ENCODE data around the gene CLIP3. TPM values are rescaled to one million over a fixed set of nuclear protein-coding genes. Genes with fewer than 3 reads are reported as not detected.
A peak's percentile ranks its signal among the peaks of the same experiment; 100 is the strongest.

CLIP3 gene
- polyA plus RNA-seq, 3 donors, result 0.24 TPM; not detected in 2

DNA sequence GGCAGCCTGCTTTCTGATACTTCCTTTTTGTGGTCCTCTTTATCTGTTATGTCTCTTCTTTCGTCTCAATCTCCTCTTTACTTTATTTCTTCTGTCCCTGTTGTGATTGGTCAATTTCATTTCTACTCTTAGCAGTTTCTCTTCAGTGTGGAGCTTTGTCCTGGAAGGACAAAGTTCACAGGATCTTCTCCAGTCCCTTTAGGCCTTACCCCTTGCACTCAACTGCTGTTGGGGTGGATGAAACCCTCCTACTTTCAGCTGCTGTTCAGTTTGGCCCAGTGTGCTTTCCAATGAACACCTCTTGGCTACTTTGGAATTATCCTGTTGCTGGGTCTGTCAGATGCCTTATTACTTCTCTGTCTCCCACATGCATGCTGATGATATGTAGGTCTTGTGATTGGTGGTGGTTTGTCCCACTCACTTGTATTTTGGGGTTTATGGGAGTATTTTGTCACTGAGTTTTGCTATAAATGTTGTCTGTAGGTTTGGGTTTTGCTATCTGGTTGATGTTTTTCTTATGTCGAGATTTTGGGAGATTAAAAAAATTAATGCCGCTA lies 46.8 kb upstream of the CLIP3 start:
- no peak for DNase-seq
- no peaks in the 10 kb centered on the region for H3K79me2 ChIP-seq (ENCODE audit: insufficient read depth, low read length)
- no peaks in the 10 kb centered on the region for H3K4me1 ChIP-seq (ENCODE audit: control insufficient read depth in 1 of 2, insufficient read depth in 2 of 2, low read length in 2 of 2)
- no peak overlapping the region for H3K27ac ChIP-seq (ENCODE audit: low read depth in 1 of 2, low read length in 2 of 2)
- intact Hi-C loops (cut with micrococcal nuclease), result no loop called here
- peaks cover 0 to 4% (median 0%) of the 10 kb centered on the region in 3 donors for H3K27me3 Mint-ChIP-seq (ENCODE audit: low read depth in 3 of 3)
- no peaks in the 10 kb centered on the region for H3K4me1 Mint-ChIP-seq
- TF ChIP-seq, protein P1, sequence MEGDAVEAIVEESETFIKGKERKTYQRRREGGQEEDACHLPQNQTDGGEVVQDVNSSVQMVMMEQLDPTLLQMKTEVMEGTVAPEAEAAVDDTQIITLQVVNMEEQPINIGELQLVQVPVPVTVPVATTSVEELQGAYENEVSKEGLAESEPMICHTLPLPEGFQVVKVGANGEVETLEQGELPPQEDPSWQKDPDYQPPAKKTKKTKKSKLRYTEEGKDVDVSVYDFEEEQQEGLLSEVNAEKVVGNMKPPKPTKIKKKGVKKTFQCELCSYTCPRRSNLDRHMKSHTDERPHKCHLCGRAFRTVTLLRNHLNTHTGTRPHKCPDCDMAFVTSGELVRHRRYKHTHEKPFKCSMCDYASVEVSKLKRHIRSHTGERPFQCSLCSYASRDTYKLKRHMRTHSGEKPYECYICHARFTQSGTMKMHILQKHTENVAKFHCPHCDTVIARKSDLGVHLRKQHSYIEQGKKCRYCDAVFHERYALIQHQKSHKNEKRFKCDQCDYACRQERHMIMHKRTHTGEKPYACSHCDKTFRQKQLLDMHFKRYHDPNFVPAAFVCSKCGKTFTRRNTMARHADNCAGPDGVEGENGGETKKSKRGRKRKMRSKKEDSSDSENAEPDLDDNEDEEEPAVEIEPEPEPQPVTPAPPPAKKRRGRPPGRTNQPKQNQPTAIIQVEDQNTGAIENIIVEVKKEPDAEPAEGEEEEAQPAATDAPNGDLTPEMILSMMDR (IDR thresholded peaks at IDR 0.05), result no peak
- no peak overlapping the region for H2AFZ ChIP-seq (ENCODE audit: insufficient read depth, low read depth, low read length, poor library complexity, severe bottlenecking)
- H3K36me3 ChIP-seq (replicated peaks in 1 of 2; ENCODE audit: control insufficient read depth in 1 of 2, insufficient read depth in 2 of 2, low read length in 2 of 2), result peaks cover 33 to 74% of the 10 kb centered on the region in 2 donors
- peaks cover 53 to 82% of the 10 kb centered on the region in 2 donors for H3K36me3 Mint-ChIP-seq
- H3K9ac ChIP-seq (ENCODE audit: insufficient read depth, low read length, poor library complexity, severe bottlenecking), result no peak overlapping the region
- H3K9me3 Mint-ChIP-seq, result no peaks in the 10 kb centered on the region
- no peaks in the 10 kb centered on the region for H4K20me1 ChIP-seq (ENCODE audit: insufficient read depth, low read length)
- H3K4me2 ChIP-seq (replicated peaks; ENCODE audit: extremely low read depth, low read length, poor library complexity, severe bottlenecking), result no peak overlapping the region
- H3K4me3 ChIP-seq (replicated peaks in 1 of 3; ENCODE audit: low read depth in 2 of 3, low read length in 3 of 3), result no peak overlapping the region
- no CpG with 5 or more reads among the region's 3 CpGs for WGBS (ENCODE audit: insufficient coverage)
- no peak overlapping the region for H3K4me3 Mint-ChIP-seq
- no peaks in the 10 kb centered on the region for H3K9me3 ChIP-seq (replicated peaks in 1 of 2; ENCODE audit: control insufficient read depth in 1 of 2, insufficient read depth in 1 of 2, low read length in 2 of 2)
- no peaks in the 10 kb centered on the region for H3K27me3 ChIP-seq (ENCODE audit: control insufficient read depth in 2 of 2, insufficient read depth in 2 of 2, low read length in 2 of 2)
- H3K27ac Mint-ChIP-seq, result peak overlapping the region in 1 of 7 donors; percentile 11

DNA sequence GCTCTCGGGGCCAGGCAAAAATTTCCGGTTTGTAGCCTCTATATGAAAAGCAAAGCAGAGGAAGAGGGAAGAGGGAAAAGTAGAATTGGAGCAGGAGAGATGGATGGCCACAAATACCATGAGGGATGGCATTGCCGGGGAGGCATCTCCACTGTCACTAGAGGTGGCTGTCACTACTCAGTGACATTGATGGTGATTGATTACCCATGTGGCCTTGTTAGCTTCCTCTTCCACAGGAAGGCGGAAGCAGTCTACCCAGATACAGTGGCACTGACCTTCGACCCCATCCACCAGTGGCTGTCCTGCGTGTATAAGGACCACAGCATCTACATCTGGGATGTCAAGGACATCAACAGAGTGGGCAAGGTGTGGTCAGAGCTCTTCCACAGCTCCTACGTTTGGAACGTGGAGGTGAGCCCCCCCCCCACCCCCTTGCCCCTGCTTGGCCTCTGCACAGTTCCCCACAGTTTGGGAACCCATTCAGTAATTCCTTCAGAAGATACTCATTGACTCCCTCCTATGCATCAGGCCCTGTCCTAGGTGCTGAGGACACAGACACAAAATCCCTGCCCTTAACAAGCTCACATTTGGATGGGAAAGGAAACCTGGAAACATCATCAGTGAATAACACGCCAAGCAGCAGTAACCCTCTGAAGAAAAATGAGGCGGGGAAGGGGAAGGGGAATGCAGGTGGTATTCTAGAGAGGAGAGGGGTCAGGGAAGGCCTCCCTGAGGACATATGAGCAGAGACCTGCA lies 40.6 kb upstream of the CLIP3 start:
- DNase-seq, result no peak
- TF ChIP-seq, protein P1 (IDR thresholded peaks at IDR 0.05), result no peak
- H3K4me3 Mint-ChIP-seq, result no peak overlapping the region
- no peaks in the 10 kb centered on the region for H3K27me3 Mint-ChIP-seq (ENCODE audit: low read depth in 3 of 3)
- no peak overlapping the region for H3K27ac ChIP-seq (ENCODE audit: low read depth in 1 of 2, low read length in 2 of 2)
- WGBS (ENCODE audit: insufficient coverage), result 96% methylated on average over 8 of the region's 10 CpGs
- H3K36me3 ChIP-seq (replicated peaks in 1 of 2; ENCODE audit: control insufficient read depth in 1 of 2, insufficient read depth in 2 of 2, low read length in 2 of 2), result peaks cover 24 to 70% of the 10 kb centered on the region in 2 donors
- no peaks in the 10 kb centered on the region for H3K79me2 ChIP-seq (ENCODE audit: insufficient read depth, low read length)
- no peak overlapping the region for H3K9ac ChIP-seq (ENCODE audit: insufficient read depth, low read length, poor library complexity, severe bottlenecking)
- intact Hi-C loops (cut with micrococcal nuclease), result no loop called here
- H2AFZ ChIP-seq (ENCODE audit: insufficient read depth, low read depth, low read length, poor library complexity, severe bottlenecking), result no peak overlapping the region
- H3K27me3 ChIP-seq (ENCODE audit: control insufficient read depth in 2 of 2, insufficient read depth in 2 of 2, low read length in 2 of 2), result no peaks in the 10 kb centered on the region
- no peak overlapping the region for H3K4me3 ChIP-seq (replicated peaks in 1 of 3; ENCODE audit: low read depth in 2 of 3, low read length in 3 of 3)
- H4K20me1 ChIP-seq (ENCODE audit: insufficient read depth, low read length), result no peaks in the 10 kb centered on the region
- no peak overlapping the region for H3K27ac Mint-ChIP-seq
- H3K9me3 Mint-ChIP-seq, result peaks cover 0 to 5% (median 0%) of the 10 kb centered on the region in 7 donors
- H3K4me1 ChIP-seq (ENCODE audit: control insufficient read depth in 1 of 2, insufficient read depth in 2 of 2, low read length in 2 of 2), result no peaks in the 10 kb centered on the region
- no peaks in the 10 kb centered on the region for H3K9me3 ChIP-seq (replicated peaks in 1 of 2; ENCODE audit: control insufficient read depth in 1 of 2, insufficient read depth in 1 of 2, low read length in 2 of 2)
- no peak overlapping the region for H3K4me2 ChIP-seq (replicated peaks; ENCODE audit: extremely low read depth, low read length, poor library complexity, severe bottlenecking)
- peaks cover 43 to 77% of the 10 kb centered on the region in 2 donors for H3K36me3 Mint-ChIP-seq
- no peaks in the 10 kb centered on the region for H3K4me1 Mint-ChIP-seq

All from CD14-positive monocyte (primary cell).